ENCODE results near the gene DCX. TPM values are rescaled to one million over a fixed set of nuclear protein-coding genes. Genes with fewer than 3 reads are reported as not detected.

The DCX gene
- polyA plus RNA-seq, 1 donor from 2014 or later = not detected

DNA sequence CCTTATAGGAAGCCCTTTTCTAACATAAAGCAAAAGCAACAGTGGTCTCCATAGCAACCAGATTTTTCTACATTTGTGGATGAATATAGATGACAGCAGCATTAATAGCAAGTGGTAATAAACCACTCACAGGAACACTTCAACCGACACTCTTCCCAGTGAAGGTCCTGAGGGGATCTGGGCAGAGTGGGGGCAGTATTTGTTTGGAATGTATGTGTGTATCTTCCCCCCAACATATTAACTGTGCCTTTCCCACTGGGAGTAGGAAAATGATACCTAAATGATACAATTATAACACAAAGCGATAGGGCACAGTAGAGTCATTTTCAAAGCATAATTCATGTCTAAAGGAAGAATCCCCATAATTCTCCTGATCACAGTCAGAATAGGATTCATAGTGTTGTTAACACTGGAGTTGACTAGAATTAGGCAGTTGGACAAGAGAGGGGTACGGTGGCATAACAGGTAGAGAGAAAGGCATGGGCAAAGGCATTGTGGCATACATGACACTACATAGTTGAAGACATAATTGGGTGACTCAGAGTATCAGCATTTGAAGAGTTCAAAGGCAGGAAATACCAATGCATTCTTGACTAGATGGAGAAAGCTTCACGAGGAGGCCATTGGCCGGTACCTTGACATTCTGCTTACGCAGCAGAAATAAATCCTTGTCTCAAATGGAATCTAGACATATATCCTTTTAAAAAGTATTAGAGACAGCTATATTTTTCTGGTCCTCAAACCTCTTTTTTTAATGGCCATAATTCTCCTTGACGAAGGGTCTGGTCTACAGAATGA is 156.9 kb downstream of the DCX start:
- H3K27ac Mint-ChIP-seq = no peak overlapping the region
- peaks cover 2% of the 10 kb centered on the region for H3K27me3 Mint-ChIP-seq
- peaks cover 0 to 2% (median 0%) of the 10 kb centered on the region in 3 donors for H3K4me1 Mint-ChIP-seq
- no peaks in the 10 kb centered on the region for H3K36me3 Mint-ChIP-seq
- no peak overlapping the region for H3K4me3 Mint-ChIP-seq
- no peaks in the 10 kb centered on the region for H3K9me3 Mint-ChIP-seq

DNA sequence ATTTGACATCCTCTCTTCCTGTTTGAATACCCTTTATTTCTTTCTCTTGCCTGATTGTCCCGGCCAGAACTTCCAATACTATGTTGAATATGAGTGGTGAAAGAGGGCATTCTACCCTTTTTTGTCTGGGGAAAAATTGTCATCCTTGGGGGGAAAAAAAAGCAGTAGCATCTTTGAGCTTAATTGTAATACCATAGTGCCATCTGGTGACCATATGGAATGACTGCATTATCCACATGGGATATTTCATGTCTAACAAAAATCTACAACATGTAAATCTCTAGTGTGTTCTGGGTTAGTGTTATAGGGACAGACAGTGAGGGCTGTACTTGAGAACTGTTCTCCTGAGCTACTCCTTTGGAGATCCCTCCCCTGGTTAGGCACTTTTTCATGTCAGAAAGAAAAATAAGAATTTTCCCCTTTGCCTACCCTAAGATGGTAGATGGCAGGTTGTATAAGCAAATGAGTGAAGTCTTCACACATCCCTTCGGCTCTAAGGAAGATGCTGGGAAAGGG is 167.7 kb downstream of the DCX start:
- no peaks in the 10 kb centered on the region for H3K4me1 Mint-ChIP-seq
- no peaks in the 10 kb centered on the region for H3K36me3 Mint-ChIP-seq
- no peak overlapping the region for H3K4me3 Mint-ChIP-seq
- H3K9me3 Mint-ChIP-seq = no peaks in the 10 kb centered on the region
- no peak overlapping the region for H3K27ac Mint-ChIP-seq
- peaks cover 2% of the 10 kb centered on the region for H3K27me3 Mint-ChIP-seq

Other genes with a start within 250 kb of the DCX start
- gene CAPN6, start 141.7 kb downstream of the DCX start, polyA plus RNA-seq = not detected
- not detected for gene SERTM2, start 99.5 kb upstream of the DCX start, polyA plus RNA-seq